ENCODE measurements around the gene DARS1. TPM values are rescaled to one million over a fixed set of nuclear protein-coding genes. Genes with fewer than 3 reads are reported as not detected.
A peak's percentile ranks its signal among the peaks of the same experiment; 100 is the strongest.

The DARS1 gene
- 90.0 TPM for polyA plus RNA-seq (2013, experiment 1 of 2; ENCODE audit: insufficient read length)
- 98.6 TPM for polyA plus RNA-seq (2013, experiment 2 of 2; ENCODE audit: insufficient read length)

- peak; percentile 96 for DNase-seq
Observed at GRCh38 chr2:135985018-135985825, at the start of gene DARS1. TSS of gene DARS1 (minus strand) at chr2:135985626. CDS start at chr2:135985468, 158 bp downstream.

GRCh38 chr2:136034629-136035028, 49.2 kb upstream of the DARS1 start:
- DNase-seq, result no peak

GRCh38 chr2:136032817-136033535, 47.5 kb upstream of the DARS1 start:
- DNase-seq, result no peak

DNA sequence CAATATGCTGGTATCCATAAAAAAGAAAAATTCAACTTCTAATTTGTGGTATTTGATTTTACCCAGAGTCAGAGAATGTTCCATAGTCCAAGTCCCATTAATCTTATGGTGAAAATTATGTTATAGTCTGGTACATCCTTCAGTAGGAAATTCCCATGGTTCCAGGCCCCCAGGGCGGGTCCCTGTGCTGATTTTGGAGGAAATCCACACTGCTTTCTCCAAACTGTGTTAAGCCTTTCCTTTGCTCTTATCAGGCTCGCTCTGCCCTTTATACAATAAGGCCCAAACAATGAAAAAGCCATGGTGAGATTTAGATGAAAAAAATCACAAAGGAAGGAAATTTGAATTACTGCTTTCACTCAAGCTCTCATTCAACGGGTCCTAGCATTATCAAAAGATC, 46.8 kb upstream of the DARS1 start:
- DNase-seq, result no peak

DNA sequence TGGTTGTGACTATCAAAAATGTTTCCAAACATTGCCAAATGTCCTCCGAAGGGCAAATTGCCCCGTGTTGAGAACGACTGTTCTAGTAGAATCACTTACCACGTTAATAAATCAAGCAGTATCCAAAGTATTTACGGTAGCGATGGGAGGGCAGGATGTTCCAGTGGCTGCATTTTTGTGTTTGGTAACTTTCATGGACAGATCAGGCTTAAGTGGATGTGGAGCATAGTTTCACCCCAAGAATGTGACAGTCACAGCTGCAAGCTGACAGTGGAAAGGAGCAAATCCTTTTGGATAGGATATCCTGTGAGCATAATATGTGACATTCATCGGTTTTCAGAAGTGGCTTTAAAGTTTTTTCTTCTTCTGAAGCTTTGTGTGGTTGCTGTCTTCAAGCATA, 46.3 kb upstream of the DARS1 start:
- no peak for DNase-seq

- DNase-seq, result no peak
Observed at GRCh38 chr2:136030406-136030805, 45.0 kb upstream of the DARS1 start.

GRCh38 chr2:136029149-136029548, 43.7 kb upstream of the DARS1 start:
- no peak for DNase-seq

GRCh38 chr2:136028001-136028400, 42.6 kb upstream of the DARS1 start:
- DNase-seq, result no peak

GRCh38 chr2:136027112-136027511, 41.7 kb upstream of the DARS1 start:
- DNase-seq, result no peak

DNA sequence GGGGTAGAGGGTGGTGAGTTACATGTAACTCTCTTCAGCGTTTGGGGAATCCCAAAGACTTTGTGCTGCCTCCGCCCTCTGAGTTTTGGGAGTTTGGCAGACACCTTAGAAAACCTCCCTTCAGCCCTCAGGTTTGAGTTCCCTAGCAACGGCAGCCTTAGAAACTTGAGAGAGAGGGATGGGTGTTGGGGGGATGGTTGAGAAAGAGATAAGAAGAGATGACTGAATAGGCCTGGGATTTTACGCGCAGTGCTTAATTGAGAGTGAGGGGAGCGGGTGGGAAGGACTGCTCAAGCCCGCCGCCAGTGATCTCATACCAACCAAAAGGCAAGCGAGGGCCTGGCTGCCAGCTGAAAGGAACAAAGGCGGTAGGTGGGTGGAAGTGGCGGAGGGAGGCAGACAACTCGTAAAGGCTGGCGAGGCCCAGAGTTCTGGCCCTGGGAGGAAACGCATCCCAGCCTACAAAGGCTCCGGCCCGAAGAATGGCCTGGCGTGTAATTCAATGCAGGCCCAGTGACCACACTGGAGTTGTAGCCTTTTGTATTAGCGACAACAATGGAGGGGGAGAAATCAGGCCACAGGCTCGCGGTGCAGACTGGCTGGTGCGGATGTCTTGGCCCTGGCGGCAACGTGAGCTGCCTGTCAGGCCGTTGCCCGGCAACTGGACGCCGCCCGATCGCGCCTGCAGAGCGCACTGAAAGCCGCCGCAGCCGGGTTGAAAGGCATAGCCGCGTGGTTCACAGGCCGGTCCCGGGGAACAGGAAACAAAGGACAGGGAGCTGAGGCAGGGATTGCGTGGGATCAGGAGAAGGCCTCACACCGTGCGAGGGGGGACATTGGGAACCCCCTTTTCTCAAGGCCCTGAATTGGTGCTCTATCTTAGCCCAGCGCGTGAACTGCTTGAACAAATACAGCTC, 39.9 kb upstream of the DARS1 start:
- peak; percentile 57 for DNase-seq

DNA sequence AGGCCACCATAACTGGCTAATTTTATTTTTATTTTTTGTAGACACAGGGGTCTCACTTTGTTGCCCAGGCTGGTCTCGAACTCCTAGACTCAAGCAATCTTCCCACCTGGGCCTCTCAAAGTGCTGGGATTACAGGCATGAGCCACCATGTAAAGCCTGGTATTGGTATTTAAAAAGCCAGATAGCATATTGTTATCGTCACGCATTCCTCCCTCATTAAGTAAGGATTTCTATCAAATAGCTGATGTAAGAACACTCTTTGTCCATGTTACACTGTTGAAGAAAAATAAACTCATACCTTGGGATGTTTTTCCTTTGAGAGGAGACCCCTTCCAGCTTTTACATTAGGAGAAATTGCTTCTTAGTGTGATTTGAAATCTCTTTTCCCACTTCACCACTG, 39.2 kb upstream of the DARS1 start:
- peak; percentile 31 for DNase-seq

DNA sequence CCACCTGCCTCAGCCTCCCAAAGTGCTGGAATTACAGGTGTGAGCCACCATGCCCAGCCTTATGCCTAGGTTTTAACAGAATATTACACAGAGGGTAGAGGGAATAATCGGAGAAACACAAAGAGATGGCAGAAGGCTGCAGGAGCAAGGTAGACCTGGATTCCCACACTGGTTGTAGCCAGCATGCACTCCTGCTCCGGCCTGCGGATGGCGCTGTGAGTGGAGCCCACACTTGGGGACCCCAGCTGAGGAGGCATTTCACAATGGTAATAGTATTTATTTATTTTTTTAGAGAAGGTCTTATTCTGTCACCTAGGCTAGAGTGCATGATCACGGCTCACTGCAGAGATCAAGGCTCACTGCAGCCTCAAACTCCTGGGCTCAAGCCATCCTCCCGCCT, 38.8 kb upstream of the DARS1 start:
- DNase-seq, result no peak

DNA sequence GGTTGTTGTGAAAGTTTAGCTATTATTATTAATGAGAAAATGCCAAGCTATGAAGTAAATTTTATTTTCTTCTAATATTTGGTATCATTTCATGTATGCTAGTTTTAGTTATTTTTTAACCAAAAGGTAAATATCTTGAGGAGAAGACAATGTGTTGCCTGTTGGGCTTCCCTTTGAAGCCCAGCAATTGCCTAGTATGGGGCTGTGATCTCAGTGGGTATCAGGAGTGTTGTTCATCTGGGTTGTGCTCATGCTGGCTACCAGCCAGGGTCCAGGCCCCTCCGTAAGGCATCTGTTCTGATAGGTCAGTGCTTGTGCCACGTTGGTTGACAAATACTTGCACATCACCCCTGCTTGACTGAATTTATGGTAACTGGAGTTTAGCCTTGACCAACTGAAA, 38.0 kb upstream of the DARS1 start:
- DNase-seq, result no peak

- DNase-seq, result no peak
Observed at GRCh38 chr2:136022396-136023146, 37.1 kb upstream of the DARS1 start.

- no peak for DNase-seq
Observed at GRCh38 chr2:136021976-136022375, 36.5 kb upstream of the DARS1 start.

- no peak for DNase-seq
Observed at GRCh38 chr2:136021406-136021805, 36.0 kb upstream of the DARS1 start.

GRCh38 chr2:136020831-136021230, 35.4 kb upstream of the DARS1 start:
- no peak for DNase-seq

DNA sequence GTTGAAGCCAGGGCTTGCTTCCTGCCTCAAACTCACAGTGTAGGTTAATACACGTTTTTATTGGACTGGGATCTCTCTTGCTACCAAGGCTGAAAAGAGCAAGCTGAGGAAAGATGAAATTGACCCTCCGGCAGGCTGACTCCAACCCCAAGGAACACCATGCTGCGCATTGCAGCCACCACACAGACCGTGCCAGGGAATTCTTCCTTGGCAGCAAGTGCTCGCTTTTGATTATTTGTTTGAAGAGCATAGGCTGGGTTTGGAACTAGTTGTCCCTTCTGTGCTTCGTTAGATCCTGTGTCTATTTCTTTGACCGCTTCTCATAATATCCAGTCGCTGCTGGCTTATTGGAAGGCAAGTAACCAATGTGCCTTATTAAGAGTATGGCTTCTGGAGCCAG, 34.4 kb upstream of the DARS1 start:
- DNase-seq, result no peak

DNA sequence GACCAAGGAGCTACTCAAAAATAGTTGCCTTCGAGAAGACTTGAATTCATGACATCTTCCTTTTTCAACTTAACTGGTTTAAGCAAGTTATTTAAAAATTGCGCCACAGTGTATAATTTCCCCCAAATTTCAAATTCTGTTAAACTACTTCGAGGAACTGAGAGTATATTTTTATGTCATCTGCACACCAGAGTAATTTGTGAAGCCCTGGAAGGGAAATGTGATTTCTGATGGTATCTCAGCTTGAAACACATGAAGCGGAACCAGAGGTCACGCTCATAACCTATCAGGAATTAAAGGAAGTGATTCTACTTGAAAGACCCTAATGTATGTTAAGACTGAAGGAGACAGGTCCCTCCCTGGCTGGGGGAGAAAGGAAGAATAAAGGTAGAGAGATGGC, 33.9 kb upstream of the DARS1 start:
- no peak for DNase-seq

- no peak for DNase-seq
Observed at GRCh38 chr2:136017786-136018185, 32.4 kb upstream of the DARS1 start.

DNA sequence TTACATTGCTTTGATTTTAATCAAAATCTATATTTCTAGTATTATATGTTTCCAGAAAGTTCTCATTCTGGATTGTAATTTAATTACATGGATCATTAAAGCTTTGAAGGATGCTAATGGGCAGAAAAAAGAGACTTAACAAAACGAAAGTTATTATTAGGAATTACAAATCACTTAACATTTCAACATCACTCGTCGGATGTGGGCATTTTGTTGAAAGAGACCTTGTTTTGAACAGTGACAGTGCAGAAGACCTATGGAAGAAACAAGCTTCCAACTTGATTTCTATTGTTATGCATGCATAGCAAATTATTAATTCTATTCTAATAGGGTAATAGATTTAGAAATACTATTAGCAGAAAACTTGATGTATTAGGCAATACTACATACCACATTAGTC, 31.4 kb upstream of the DARS1 start:
- no peak for DNase-seq

- no peak for DNase-seq
Observed at GRCh38 chr2:136016427-136016826, 31.0 kb upstream of the DARS1 start.
